Right cardiac atrium (tissue), 5 donors: ENCODE data around the gene SLC51B. TPM values are rescaled to one million over a fixed set of nuclear protein-coding genes. Genes with fewer than 3 reads are reported as not detected.
"Not testable (repeated sequence)": the region's sequence is repeated elsewhere in the genome, so short reads cannot be mapped to it uniquely, and the experiment has no call there.

Experiments used
- ATAC-seq, 2 donors: fragments of 200-7000 bp; cut with Tn5 transposase; one replicate each; pipeline versions ENCODE4 v1.8.0 to v1.9.1; 2020; ENCODE audit warnings: moderate library complexity in 2 of 2, mild to moderate bottlenecking in 1 of 2
- DNase-seq, 3 donors: peaks; one replicate each; pipeline ENCODE4 v3.0.0-alpha.2; 2020
- H3K27ac ChIP-seq: one replicate; pipeline ENCODE4 v1.5.1; 2013; ENCODE audit warnings: mild to moderate bottlenecking, low read length, control low read depth, moderate library complexity
- H3K27me3 ChIP-seq: one replicate; pipeline ENCODE4 v1.6.1; 2013; ENCODE audit not compliant: control insufficient read depth, insufficient read depth
- H3K4me1 ChIP-seq: one replicate; pipeline ENCODE4 v1.6.1; 2013; ENCODE audit warnings: low read length; ENCODE audit not compliant: control insufficient read depth, insufficient read depth
- H3K4me3 ChIP-seq: one replicate; pipeline ENCODE4 v1.5.1; 2013; ENCODE audit warnings: low read length, control low read depth
- H3K9me3 ChIP-seq: one replicate; pipeline ENCODE4 v1.6.1; 2013; ENCODE audit warnings: low read length; ENCODE audit not compliant: control insufficient read depth
- WGBS: extraction: QIAGEN DNeasy Blood & Tissue Kit; methylation state at CpG from one replicate; pipeline ENCODE4 v1.1.7; 2013; 5-methylcytosine and 5-hydroxymethylcytosine counted together
- intact Hi-C, 4 donors: fragments of 100-400 bp; cut with DNase I; formaldehyde crosslinking; loops; one replicate each; pipeline versions ENCODE4 v1.11.0 to v1.14.0; 2022 to 2023
- long read RNA-seq, 4 donors: library from polyadenylated mRNA; unstranded; transcript quantifications; one replicate each; pipeline ENCODE4 v2.0.0, GENCODE V29; 2020 to 2021
- polyA plus RNA-seq: library from polyadenylated mRNA; stranded (reverse); fragments of 200-250 nt; gene quantifications from one replicate; pipeline ENCODE4 v1.2.3, GENCODE V29; 2013
- total RNA-seq, 4 donors: library from RNA; stranded (reverse); fragmentation: NEBNext Ultra II Directional; extraction: Animal tissue kit (Norgen Biotek cat#: 25700); gene quantifications; one replicate each; pipeline ENCODE4 v1.2.1, GENCODE V29; 2021
- donor health status: healthy with polysubstance abuse.
- donor health status: DM: no; HTN: yes; CAD: no.
- donor health status: DM: no; HTN: no; CAD: no.
- donor health status: DM: no; HTN: yes; CAD: no; lungs with severe emphysema.
- donor health status: DM: yes; HTN: yes; CAD: no.

Gene SLC51B
- total RNA-seq (not detected), polyA plus RNA-seq (not detected)
- long read RNA-seq, donor 1, result 0 reads
- long read RNA-seq, donor 2, result 0 reads
- long read RNA-seq, donor 3, partial matches to known transcripts, result 0 of 1 reads
- long read RNA-seq, donor 3, other reads (novel, unspliced or antisense), result 1 of 1 reads
- long read RNA-seq, donor 4, result 0 reads

DNA sequence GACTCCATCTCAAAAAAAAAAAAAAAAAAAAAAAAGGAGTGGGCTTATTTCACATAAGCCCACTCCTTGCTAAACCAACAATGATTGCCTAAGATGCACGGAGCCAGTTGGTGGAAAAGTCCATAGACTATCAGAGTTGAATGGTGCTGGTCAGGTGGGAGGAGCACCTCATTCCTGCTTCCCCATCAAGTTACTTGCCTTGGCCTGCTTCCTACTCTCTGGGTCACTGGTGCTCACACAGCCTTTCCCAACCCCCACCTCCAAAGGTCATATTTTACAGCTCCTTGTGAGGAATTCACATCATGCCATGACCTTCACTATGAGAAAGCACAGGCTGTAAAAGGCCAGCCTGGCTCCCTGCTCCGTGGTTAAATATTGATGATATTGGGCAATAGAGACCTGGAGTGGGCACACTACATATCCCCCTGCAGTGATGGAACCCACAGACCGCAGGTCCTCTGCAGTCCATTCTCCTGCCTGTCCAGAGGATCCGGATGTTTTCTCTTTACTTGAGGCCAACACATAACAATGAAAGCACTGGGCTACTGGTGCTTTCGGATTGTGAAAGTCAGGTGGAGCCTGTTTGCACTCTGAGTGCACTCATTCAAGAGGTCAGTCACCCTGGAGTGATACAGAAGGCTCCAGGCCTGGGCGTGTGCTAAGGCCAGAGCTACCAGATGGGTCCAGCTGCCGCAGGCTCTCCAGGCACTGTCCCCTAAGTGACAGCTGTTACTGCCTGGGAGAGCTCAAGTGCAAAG, at the start of gene SLC51B:
Gene SLC51B, plus strand, starts transcription at position 664 of the 758 bp plus-strand sequence. CDS start 4,618 bp downstream, outside the sequence.
- intact Hi-C loops, result no loop called here
- WGBS, result 71% methylated on average over 7 of the region's 7 CpGs

DNA sequence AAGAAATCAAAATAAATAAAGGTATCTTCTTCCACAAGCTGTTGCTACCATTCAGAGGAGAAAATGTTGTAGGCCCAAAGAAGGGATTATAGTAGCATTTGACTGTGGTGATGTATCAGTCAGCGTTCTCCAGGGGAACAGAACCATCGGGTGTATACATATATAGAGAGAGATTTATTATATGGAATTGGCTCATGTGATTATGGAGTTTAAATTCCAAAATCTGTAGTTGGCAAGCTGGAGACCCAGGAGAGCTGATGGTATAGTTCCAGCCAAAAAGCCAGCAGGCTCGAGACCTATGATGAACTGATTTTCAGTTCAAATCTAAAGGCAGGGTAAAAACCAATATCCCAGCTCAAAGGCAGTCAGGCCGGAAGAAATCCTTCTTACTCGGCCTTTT, 48.1 kb upstream of the SLC51B start:
- intact Hi-C loops, result no loop called here
- ATAC-seq (no peak), DNase-seq (no peak)
- H3K4me1 ChIP-seq, result no peaks in the 10 kb centered on the region
- H3K27ac ChIP-seq, result no peak overlapping the region
- H3K4me3 ChIP-seq, result no peak overlapping the region
- no peaks in the 10 kb centered on the region for H3K27me3 ChIP-seq
- no peaks in the 10 kb centered on the region for H3K9me3 ChIP-seq
- 77% methylated on average over 5 of the region's 5 CpGs for WGBS

More for the DNA sequence above, at the start of gene SLC51B:
- peak; percentile 78 to 82 (median 81) for DNase-seq
- H3K9me3 ChIP-seq, result no peaks in the 10 kb centered on the region
- H3K4me1 ChIP-seq, result peaks cover 5% of the 10 kb centered on the region
- H3K4me3 ChIP-seq, result no peak within 1 kb of the TSS
- H3K27ac ChIP-seq, result no peak within 1 kb of the TSS
- H3K27me3 ChIP-seq, result no peaks in the 10 kb centered on the region
- peak; percentile 75 to 84 for ATAC-seq

DNA sequence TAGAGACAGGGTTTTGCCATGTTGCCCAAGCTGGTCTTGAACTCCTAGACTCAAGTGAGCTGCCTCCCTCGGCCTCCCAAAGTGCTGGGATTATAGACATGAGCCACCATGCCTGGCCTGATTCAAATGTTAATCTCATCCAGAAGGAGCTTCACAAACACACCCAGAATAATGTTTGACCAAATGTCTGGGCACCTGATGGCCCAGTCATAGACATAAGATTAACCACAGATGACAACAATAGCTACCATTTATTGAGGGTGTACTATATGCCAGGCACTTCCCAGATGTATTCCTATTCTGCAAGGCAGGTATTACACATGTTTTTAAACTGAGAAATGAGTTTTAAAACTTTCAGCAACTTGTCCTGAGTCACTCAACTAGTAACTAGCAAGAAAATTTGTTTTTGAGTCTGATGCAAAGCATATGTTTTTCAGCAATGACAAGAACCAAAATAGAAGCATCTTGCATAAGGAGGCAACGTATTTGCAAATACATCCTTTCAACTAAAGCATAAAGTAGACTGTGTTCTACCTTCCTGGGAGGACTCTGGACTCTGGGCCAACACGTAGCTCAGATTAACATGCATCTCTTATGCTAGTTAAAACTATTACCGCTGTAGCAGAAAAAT, 47.3 kb upstream of the SLC51B start:
- WGBS, result 91% methylated on average over 4 of the region's 4 CpGs
- ATAC-seq, result no peak
- intact Hi-C loops, result no loop called here

GRCh38 chr15:65004993-65005392, 40.2 kb upstream of the SLC51B start:
- H3K27me3 ChIP-seq, result no peaks in the 10 kb centered on the region
- DNase-seq, result no peak
- H3K4me3 ChIP-seq, result no peak overlapping the region
- WGBS, result 79% methylated on average over 3 of the region's 3 CpGs
- H3K9me3 ChIP-seq, result no peaks in the 10 kb centered on the region
- H3K27ac ChIP-seq, result no peak overlapping the region
- no peak for ATAC-seq
- H3K4me1 ChIP-seq, result no peaks in the 10 kb centered on the region
- intact Hi-C loops, result no loop called here

More for the DNA sequence above, 47.3 kb upstream of the SLC51B start:
- DNase-seq, result no peak
- no peak overlapping the region for H3K4me3 ChIP-seq
- no peaks in the 10 kb centered on the region for H3K9me3 ChIP-seq
- no peaks in the 10 kb centered on the region for H3K27me3 ChIP-seq
- H3K27ac ChIP-seq, result no peak overlapping the region
- H3K4me1 ChIP-seq, result no peaks in the 10 kb centered on the region

DNA sequence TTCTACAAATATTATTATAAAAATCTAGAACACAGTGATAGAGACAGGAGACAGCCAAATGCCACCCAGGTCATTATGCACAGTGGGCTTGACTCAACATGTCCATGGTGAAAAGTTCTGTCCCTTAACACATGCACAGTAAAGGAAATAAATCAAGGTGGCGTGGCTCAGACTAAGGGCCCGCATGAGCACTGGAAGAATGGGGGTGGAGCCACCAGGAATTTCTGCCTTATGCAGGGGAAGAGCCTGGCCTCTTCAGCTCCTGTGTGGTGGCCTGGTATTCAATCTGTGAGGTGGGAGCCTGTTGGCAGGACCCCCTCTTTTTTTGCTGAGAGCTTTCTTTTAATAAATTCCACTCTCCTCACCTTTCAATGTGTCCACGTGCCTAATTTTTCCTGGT, 38.3 kb upstream of the SLC51B start:
- no peaks in the 10 kb centered on the region for H3K4me1 ChIP-seq
- DNase-seq (no peak), ATAC-seq (no peak)
- H3K9me3 ChIP-seq, result no peaks in the 10 kb centered on the region
- H3K4me3 ChIP-seq, result no peak overlapping the region
- 89% methylated on average over 3 of the region's 3 CpGs for WGBS
- no peaks in the 10 kb centered on the region for H3K27me3 ChIP-seq
- H3K27ac ChIP-seq, result no peak overlapping the region
- intact Hi-C loops, result no loop called here

GRCh38 chr15:65008983-65009382, 36.2 kb upstream of the SLC51B start:
- no peak for ATAC-seq
- no peak overlapping the region for H3K27ac ChIP-seq
- no peaks in the 10 kb centered on the region for H3K27me3 ChIP-seq
- WGBS, result 56% methylated on average over 2 of the region's 2 CpGs
- H3K4me1 ChIP-seq, result no peaks in the 10 kb centered on the region
- DNase-seq, result no peak
- no peaks in the 10 kb centered on the region for H3K9me3 ChIP-seq
- intact Hi-C loops, result no loop called here
- H3K4me3 ChIP-seq, result no peak overlapping the region

- ATAC-seq, intact Hi-C loops, H3K9me3 ChIP-seq, DNase-seq, H3K27me3 ChIP-seq, H3K27ac ChIP-seq, H3K4me1 ChIP-seq, H3K4me3 ChIP-seq: not testable (repeated sequence)
- WGBS, result 89% methylated on average over 4 of the region's 4 CpGs
Observed at GRCh38 chr15:65011198-65011597, 34.0 kb upstream of the SLC51B start.

DNA sequence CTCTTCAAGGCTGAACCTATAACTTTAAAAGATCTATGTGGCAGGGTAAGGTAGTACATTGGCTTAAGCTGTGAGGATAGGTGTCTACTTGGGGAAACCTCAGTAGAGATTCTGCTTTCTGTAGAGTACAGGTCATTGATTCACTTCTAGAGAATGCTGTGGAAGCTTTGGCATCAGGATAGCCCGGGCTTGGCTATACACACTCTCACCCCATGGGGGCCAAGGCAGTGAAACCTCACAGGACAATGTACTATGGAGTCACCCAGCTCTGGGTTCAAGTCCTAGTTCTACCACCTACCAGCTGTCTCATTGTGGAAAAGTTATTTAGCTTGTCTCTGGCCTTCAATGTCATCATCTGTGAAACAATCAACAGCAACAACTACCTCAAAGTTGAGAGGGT, 24.8 kb upstream of the SLC51B start:
- no peak overlapping the region for H3K4me3 ChIP-seq
- DNase-seq, result no peak
- ATAC-seq, result no peak
- WGBS, result 89% methylated on average over 1 of the region's 1 CpG
- H3K9me3 ChIP-seq, result no peaks in the 10 kb centered on the region
- H3K27me3 ChIP-seq, result no peaks in the 10 kb centered on the region
- H3K4me1 ChIP-seq, result no peaks in the 10 kb centered on the region
- intact Hi-C loops, result no loop called here
- no peak overlapping the region for H3K27ac ChIP-seq

DNA sequence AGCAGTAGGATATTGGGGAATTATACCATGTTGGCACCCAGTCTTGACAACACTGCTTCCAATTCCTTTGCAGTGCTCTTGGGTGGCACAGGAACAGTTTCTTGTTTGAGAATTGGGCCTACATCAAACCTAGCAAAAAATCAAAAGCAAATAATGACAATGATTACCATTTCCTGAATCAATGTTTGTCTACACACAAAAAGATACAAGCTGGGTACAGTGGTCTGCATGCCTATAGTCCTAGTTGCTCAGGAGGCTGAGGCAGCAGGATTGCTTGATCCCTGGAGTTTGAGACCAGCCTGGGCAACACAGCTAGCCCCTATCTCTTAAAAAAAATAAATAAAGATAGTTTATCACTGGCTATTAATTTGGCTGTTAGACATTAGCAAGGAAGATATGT, 23.7 kb upstream of the SLC51B start:
- Histone ChIP-seq H3K27ac (no peak overlapping the region), H3K27me3 (no peaks in the 10 kb centered on the region), H3K9me3 (no peaks in the 10 kb centered on the region), H3K4me3 (no peak overlapping the region), H3K4me1 (no peaks in the 10 kb centered on the region)
- no peak for DNase-seq
- intact Hi-C loops, result no loop called here
- ATAC-seq, result no peak

DNA sequence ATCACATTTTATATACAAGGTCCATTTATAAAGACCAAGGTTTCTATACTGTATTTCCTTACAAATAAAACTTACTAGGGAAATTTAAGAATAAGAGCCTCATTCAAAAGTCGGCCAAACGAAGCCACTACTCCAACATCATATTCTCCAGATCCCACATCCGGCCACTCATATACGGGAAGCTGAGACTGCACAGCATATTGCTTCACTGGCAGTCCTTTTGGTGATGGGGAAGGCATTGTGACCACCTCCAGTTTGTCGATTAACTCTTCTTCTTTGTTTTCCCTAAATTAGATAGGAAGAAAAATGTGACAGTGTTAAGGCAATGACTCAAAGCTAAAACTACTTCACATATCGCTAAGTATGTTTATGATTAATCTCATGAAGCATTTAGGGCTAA, 18.4 kb upstream of the SLC51B start:
- WGBS, result 85% methylated on average over 6 of the region's 6 CpGs
- Histone ChIP-seq H3K27ac (no peak overlapping the region), H3K4me3 (no peak overlapping the region), H3K4me1 (peaks cover 7% of the 10 kb centered on the region), H3K9me3 (no peaks in the 10 kb centered on the region), H3K27me3 (no peaks in the 10 kb centered on the region)
- intact Hi-C loops, result no loop called here
- DNase-seq, result no peak
- ATAC-seq, result no peak

DNA sequence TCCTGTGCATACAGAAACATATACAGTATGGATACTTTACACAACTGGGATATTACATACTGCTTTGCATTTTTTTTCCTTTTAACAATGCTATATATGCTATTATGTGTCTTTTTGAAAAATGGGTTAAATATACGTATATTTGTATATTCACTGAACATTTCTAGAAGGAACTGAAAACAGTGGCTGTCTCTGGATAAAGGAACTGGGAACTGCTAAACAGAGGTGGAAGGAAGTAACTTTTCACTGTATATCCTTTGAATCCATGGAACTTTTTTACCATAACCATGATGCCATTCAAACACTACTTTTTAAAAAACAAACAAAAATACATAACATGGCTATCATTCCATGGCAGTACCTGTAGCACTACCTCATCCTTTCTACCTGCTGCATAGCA, 17.6 kb upstream of the SLC51B start:
- Histone ChIP-seq H3K27me3 (no peaks in the 10 kb centered on the region), H3K27ac (no peak overlapping the region), H3K4me3 (no peak overlapping the region), H3K9me3 (no peaks in the 10 kb centered on the region), H3K4me1 (peaks cover 7% of the 10 kb centered on the region)
- ATAC-seq (no peak), DNase-seq (no peak)
- intact Hi-C loops, result no loop called here
- WGBS, result 76% methylated on average over 1 of the region's 1 CpG
